SK-N-SH treated with all-trans-retinoic acid at 6 μM for 48 hours (cell line): ENCODE results near the gene SPATS2L.

Experiments
- ATAC-seq: fragments of 200-7000 bp; cut with Tn5 transposase; 3 replicates; pipeline ENCODE4 v1.9.1; 2020; ENCODE audit warnings: mild to moderate bottlenecking, moderate library complexity
- ARNTL ChIP-seq: fragments of 450-650 bp; formaldehyde crosslinking; IDR thresholded peaks from 2 replicates; pipeline ENCODE4 v1.5.0; 2020; ENCODE audit warnings: low read depth, mild to moderate bottlenecking, moderate library complexity, borderline replicate concordance
- CREB5 ChIP-seq: fragments of 250-450 bp; sonication (Bioruptor Pico); IDR thresholded peaks from 2 replicates; pipeline ENCODE4 v1.5.1; 2020; ENCODE audit warnings: low read depth, mild to moderate bottlenecking, moderate library complexity
- CSDC2 ChIP-seq: fragments of 250-450 bp; sonication (Bioruptor Pico); IDR thresholded peaks from 2 replicates; pipeline ENCODE4 v1.5.0; 2020; ENCODE audit warnings: mild to moderate bottlenecking, moderate library complexity
- ESRRG ChIP-seq: fragments of 250-450 bp; sonication (Bioruptor Pico); IDR thresholded peaks from 2 replicates; pipeline ENCODE4 v1.6.1; 2021; ENCODE audit warnings: mild to moderate bottlenecking
- GLIS3 ChIP-seq: fragments of 250-450 bp; sonication (Bioruptor Pico); IDR thresholded peaks from 2 replicates; pipeline ENCODE4 v1.5.0; 2020; ENCODE audit warnings: mild to moderate bottlenecking, moderate library complexity
- ISL1 ChIP-seq: fragments of 250-450 bp; sonication (Bioruptor Pico); IDR thresholded peaks from 2 replicates; pipeline ENCODE4 v2.1.2; 2022; ENCODE audit warnings: mild to moderate bottlenecking, moderate library complexity
- OSR1 ChIP-seq: fragments of 250-450 bp; sonication (Bioruptor Pico); IDR thresholded peaks from 2 replicates; pipeline ENCODE4 v1.8.0; 2022; ENCODE audit warnings: moderate library complexity, mild to moderate bottlenecking, inconsistent platforms
- PATZ1 ChIP-seq: fragments of 250-450 bp; sonication (Bioruptor Pico); IDR thresholded peaks from 2 replicates; pipeline ENCODE4 v1.8.0; 2020; ENCODE audit warnings: mild to moderate bottlenecking, moderate library complexity, borderline replicate concordance
- POU6F1 ChIP-seq: fragments of 250-450 bp; sonication (Bioruptor Pico); IDR thresholded peaks from 2 replicates; pipeline ENCODE4 v1.8.0; 2021; ENCODE audit warnings: low read depth, mild to moderate bottlenecking, moderate library complexity, borderline replicate concordance
- PPARA ChIP-seq: fragments of 250-450 bp; sonication (Bioruptor Pico); IDR thresholded peaks from 2 replicates; pipeline ENCODE4 v1.5.0; 2020; ENCODE audit warnings: mild to moderate bottlenecking, borderline replicate concordance
- RARB ChIP-seq: fragments of 250-450 bp; sonication (Bioruptor Pico); IDR thresholded peaks from 2 replicates; pipeline ENCODE4 v1.8.0; 2021; ENCODE audit warnings: mild to moderate bottlenecking, moderate library complexity
- SNAI2 ChIP-seq: fragments of 250-450 bp; sonication (Bioruptor Pico); IDR thresholded peaks from 2 replicates; pipeline ENCODE4 v1.5.0; 2020; ENCODE audit warnings: mild to moderate bottlenecking, moderate library complexity
- TCF4 ChIP-seq: fragments of 250-450 bp; sonication (Bioruptor Pico); IDR thresholded peaks from 2 replicates; pipeline ENCODE4 v1.8.0; 2021; ENCODE audit warnings: mild to moderate bottlenecking, moderate library complexity, borderline replicate concordance
- TOX ChIP-seq: fragments of 250-450 bp; sonication (Bioruptor Pico); IDR thresholded peaks from 2 replicates; pipeline ENCODE4 v1.8.0; 2021; ENCODE audit warnings: mild to moderate bottlenecking, moderate library complexity, borderline replicate concordance
- TSHZ2 ChIP-seq: fragments of 250-450 bp; sonication (Bioruptor Pico); IDR thresholded peaks from 2 replicates; pipeline ENCODE4 v1.5.0; 2020; ENCODE audit warnings: mild to moderate bottlenecking, moderate library complexity
- ZC3H10 ChIP-seq: fragments of 250-450 bp; sonication (Bioruptor Pico); IDR thresholded peaks from 2 replicates; pipeline ENCODE4 v1.5.1; 2021; ENCODE audit warnings: mild to moderate bottlenecking, moderate library complexity
- ZFP3 ChIP-seq: fragments of 250-450 bp; sonication (Bioruptor Pico); IDR thresholded peaks from 2 replicates; pipeline ENCODE4 v1.5.0; 2020; ENCODE audit warnings: mild to moderate bottlenecking, moderate library complexity
- ZFP30 ChIP-seq: fragments of 450-650 bp; formaldehyde crosslinking; IDR thresholded peaks from 2 replicates; pipeline ENCODE4 v1.5.0; 2022; ENCODE audit warnings: mild to moderate bottlenecking, moderate library complexity
- ZNF565 ChIP-seq: fragments of 450-650 bp; formaldehyde crosslinking; conservative IDR thresholded peaks from 2 replicates; pipeline ENCODE4 v1.5.0; 2020; ENCODE audit warnings: low read depth, mild to moderate bottlenecking, moderate library complexity
- ZNF70 ChIP-seq: fragments of 450-650 bp; formaldehyde crosslinking; IDR thresholded peaks from 2 replicates; pipeline ENCODE4 v1.5.0; 2020; ENCODE audit warnings: mild to moderate bottlenecking, moderate library complexity
- ZNF8 ChIP-seq: fragments of 450-650 bp; formaldehyde crosslinking; IDR thresholded peaks from 2 replicates; pipeline ENCODE4 v1.5.0; 2020; ENCODE audit warnings: mild to moderate bottlenecking, moderate library complexity

SPATS2L gene

GRCh38 chr2:200259577-200259957, 46.9 kb upstream of the SPATS2L start:
- no peak for TF ChIP-seq OSR1 (CRISPR knock-in tag)
- no peak for TF ChIP-seq ZNF8 (CRISPR knock-in tag)
- no peak for TF ChIP-seq ARNTL (CRISPR knock-in tag)
- no peak for TF ChIP-seq ESRRG (CRISPR knock-in tag)
- TF ChIP-seq POU6F1, result no peak
- no peak for TF ChIP-seq ZFP30
- TF ChIP-seq PPARA (CRISPR knock-in tag), result no peak
- TF ChIP-seq TCF4 (CRISPR knock-in tag), result no peak
- TF ChIP-seq ZNF70 (CRISPR knock-in tag), result no peak
- TF ChIP-seq CSDC2 (CRISPR knock-in tag), result no peak
- TF ChIP-seq PATZ1 (CRISPR knock-in tag), result no peak
- TF ChIP-seq ZC3H10 (CRISPR knock-in tag), result no peak
- no peak for ATAC-seq

GRCh38 chr2:200262047-200262446, 44.4 kb upstream of the SPATS2L start:
- no peak for ATAC-seq
- TF ChIP-seq TSHZ2 (no peak), POU6F1 (no peak), ISL1 (CRISPR knock-in tag) (no peak), SNAI2 (CRISPR knock-in tag) (no peak), GLIS3 (CRISPR knock-in tag) (no peak), ZC3H10 (CRISPR knock-in tag) (no peak), OSR1 (CRISPR knock-in tag) (no peak), CSDC2 (CRISPR knock-in tag) (no peak), PPARA (CRISPR knock-in tag) (no peak), ZFP3 (CRISPR knock-in tag) (no peak), ZFP30 (no peak), ESRRG (CRISPR knock-in tag) (no peak), RARB (CRISPR knock-in tag) (no peak)

- no peak for TF ChIP-seq GLIS3 (CRISPR knock-in tag)
- TF ChIP-seq ARNTL (CRISPR knock-in tag), result no peak
- TF ChIP-seq PPARA (CRISPR knock-in tag), result no peak
- no peak for TF ChIP-seq ZNF565
- no peak for TF ChIP-seq RARB (CRISPR knock-in tag)
- no peak for TF ChIP-seq OSR1 (CRISPR knock-in tag)
- no peak for TF ChIP-seq ISL1 (CRISPR knock-in tag)
- TF ChIP-seq TSHZ2, result no peak
- no peak for TF ChIP-seq PATZ1 (CRISPR knock-in tag)
- no peak for TF ChIP-seq ZFP30
- no peak for TF ChIP-seq CREB5 (CRISPR knock-in tag)
- TF ChIP-seq ZFP3 (CRISPR knock-in tag), result no peak
- TF ChIP-seq CSDC2 (CRISPR knock-in tag), result no peak
- TF ChIP-seq TOX (CRISPR knock-in tag), result no peak
- no peak for TF ChIP-seq SNAI2 (CRISPR knock-in tag)
- ATAC-seq, result no peak
Observed at GRCh38 chr2:200263279-200263678, 43.2 kb upstream of the SPATS2L start.
